ENCODE data around the gene DYNAP. TPM values are rescaled to one million over a fixed set of nuclear protein-coding genes. Genes with fewer than 3 reads are reported as not detected.

DYNAP gene
- total and polyA plus RNA-seq, 2 of the 13 experiments (the other 11 are each of a cell fraction or from before 2014, with no cell fraction given), result not detected

DNA sequence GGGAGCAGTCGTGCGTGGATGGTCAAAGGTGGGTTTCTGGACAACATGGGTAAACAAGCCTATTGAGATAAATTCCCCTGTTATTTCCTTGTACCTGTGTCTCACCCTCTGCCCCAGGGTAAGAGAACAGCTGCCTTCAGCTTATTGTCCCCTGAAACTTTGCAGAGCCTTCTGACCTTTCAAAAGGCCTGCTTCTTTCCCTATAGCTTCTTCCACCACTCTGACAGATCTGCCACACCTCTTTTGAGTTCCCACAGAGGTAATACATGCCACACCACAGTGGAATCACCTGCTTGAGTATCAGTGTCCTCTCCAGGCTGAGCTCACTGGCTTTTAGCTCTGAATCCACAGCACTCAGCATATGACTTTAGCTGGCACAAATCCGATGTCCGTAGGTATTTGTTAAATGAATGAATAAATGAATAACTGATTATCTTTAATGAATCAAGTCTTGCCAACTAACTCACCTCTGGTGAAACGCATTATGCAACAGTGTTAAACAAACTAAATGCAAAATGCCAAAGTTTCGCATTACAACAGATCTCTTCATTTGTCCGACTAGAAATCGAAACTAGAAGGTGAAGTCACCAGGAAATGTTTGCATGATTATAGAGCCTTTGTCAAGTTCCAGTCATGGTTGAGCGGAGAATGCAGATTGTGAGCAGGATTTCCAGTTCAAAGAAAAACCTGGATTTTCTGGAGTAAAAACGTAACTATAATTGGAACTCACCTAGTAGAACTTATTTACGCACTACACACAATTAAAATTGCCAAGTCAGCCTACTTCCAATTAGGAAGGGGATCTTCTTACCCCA lies 16.4 kb downstream of the DYNAP start (continued):
- TF ChIP-seq ZBTB34 (CRISPR knock-in tag; IDR thresholded peaks at IDR 0.05), result no peak
- TF ChIP-seq XRCC5 (optimal IDR thresholded peaks at IDR 0.05; ENCODE audit: low read length), result no peak
- TF ChIP-seq HNF4A (CRISPR knock-in tag; IDR thresholded peaks at IDR 0.05), result 0 out of 2 replicates have a peak, but pooled peaks have one; percentile 5
- TF ChIP-seq ARID2 (CRISPR knock-in tag; IDR thresholded peaks at IDR 0.05; ENCODE audit: borderline replicate concordance), result no peak
- no peak for TF ChIP-seq ZBTB42 (CRISPR knock-in tag; IDR thresholded peaks at IDR 0.05)
- no peak for TF ChIP-seq EEA1 (CRISPR knock-in tag; IDR thresholded peaks at IDR 0.05; ENCODE audit: borderline replicate concordance)
- TF ChIP-seq, protein P1, sequence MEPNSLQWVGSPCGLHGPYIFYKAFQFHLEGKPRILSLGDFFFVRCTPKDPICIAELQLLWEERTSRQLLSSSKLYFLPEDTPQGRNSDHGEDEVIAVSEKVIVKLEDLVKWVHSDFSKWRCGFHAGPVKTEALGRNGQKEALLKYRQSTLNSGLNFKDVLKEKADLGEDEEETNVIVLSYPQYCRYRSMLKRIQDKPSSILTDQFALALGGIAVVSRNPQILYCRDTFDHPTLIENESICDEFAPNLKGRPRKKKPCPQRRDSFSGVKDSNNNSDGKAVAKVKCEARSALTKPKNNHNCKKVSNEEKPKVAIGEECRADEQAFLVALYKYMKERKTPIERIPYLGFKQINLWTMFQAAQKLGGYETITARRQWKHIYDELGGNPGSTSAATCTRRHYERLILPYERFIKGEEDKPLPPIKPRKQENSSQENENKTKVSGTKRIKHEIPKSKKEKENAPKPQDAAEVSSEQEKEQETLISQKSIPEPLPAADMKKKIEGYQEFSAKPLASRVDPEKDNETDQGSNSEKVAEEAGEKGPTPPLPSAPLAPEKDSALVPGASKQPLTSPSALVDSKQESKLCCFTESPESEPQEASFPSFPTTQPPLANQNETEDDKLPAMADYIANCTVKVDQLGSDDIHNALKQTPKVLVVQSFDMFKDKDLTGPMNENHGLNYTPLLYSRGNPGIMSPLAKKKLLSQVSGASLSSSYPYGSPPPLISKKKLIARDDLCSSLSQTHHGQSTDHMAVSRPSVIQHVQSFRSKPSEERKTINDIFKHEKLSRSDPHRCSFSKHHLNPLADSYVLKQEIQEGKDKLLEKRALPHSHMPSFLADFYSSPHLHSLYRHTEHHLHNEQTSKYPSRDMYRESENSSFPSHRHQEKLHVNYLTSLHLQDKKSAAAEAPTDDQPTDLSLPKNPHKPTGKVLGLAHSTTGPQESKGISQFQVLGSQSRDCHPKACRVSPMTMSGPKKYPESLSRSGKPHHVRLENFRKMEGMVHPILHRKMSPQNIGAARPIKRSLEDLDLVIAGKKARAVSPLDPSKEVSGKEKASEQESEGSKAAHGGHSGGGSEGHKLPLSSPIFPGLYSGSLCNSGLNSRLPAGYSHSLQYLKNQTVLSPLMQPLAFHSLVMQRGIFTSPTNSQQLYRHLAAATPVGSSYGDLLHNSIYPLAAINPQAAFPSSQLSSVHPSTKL (CRISPR knock-in tag; IDR thresholded peaks at IDR 0.05), result 0 out of 2 replicates have a peak, but pooled peaks have one; percentile 17
- peak; percentile 64; the same call in 1 of the 2 replicates for TF ChIP-seq CEBPB (IDR thresholded peaks at IDR 0.05; ENCODE audit: borderline replicate concordance, low read depth, low read length)
- TF ChIP-seq ZNF24 (IDR thresholded peaks at IDR 0.05), result no peak
- no peak for TF ChIP-seq ZBTB7A (CRISPR knock-in tag; IDR thresholded peaks at IDR 0.05)
- no peak for TF ChIP-seq ZNF143 (CRISPR knock-in tag; IDR thresholded peaks at IDR 0.05)
- no peak for TF ChIP-seq ZNF543 (CRISPR knock-in tag; IDR thresholded peaks at IDR 0.05)
- no peak for TF ChIP-seq ZNF235 (CRISPR knock-in tag; IDR thresholded peaks at IDR 0.05; ENCODE audit: borderline replicate concordance)
- TF ChIP-seq CEBPG (CRISPR knock-in tag; IDR thresholded peaks at IDR 0.05), result peak; percentile 9; the same call in 1 of the 2 replicates
- TF ChIP-seq ZNF33B (CRISPR knock-in tag; IDR thresholded peaks at IDR 0.05), result no peak
- TF ChIP-seq NCOA2 (CRISPR knock-in tag; IDR thresholded peaks at IDR 0.05), result no peak
- 0 out of 2 replicates have a peak, but pooled peaks have one; percentile 41 for TF ChIP-seq IRF2 (CRISPR knock-in tag; IDR thresholded peaks at IDR 0.05)
- TF ChIP-seq ARID3A (IDR thresholded peaks at IDR 0.05; ENCODE audit: low read depth, low read length), result 0 out of 2 replicates have a peak, but pooled peaks have one; percentile 11
- no peak for TF ChIP-seq CHD4 (IDR thresholded peaks at IDR 0.05; ENCODE audit: borderline replicate concordance, low read length)
- no peak for TF ChIP-seq POLR2AphosphoS2 (IDR thresholded peaks at IDR 0.05; ENCODE audit: low read depth, low read length)
- no peak for TF ChIP-seq SOX6 (IDR thresholded peaks at IDR 0.05)
- TF ChIP-seq SOX6 (CRISPR knock-in tag; IDR thresholded peaks at IDR 0.05), result 0 out of 2 replicates have a peak, but pooled peaks have one; percentile 13
- no peak for TF ChIP-seq RFX1 (IDR thresholded peaks at IDR 0.05)
- no peak for TF ChIP-seq SRF (IDR thresholded peaks at IDR 0.05; ENCODE audit: low read depth, low read length)
- TF ChIP-seq ZFP82 (CRISPR knock-in tag; IDR thresholded peaks at IDR 0.05; ENCODE audit: borderline replicate concordance), result no peak
